GM19239 (cell line): ENCODE results near the gene BBS9.
"Not testable (repeated sequence)": the region's sequence is repeated elsewhere in the genome, so short reads cannot be mapped to it uniquely, and the experiment has no call there.

ENCODE experiments used
- DNase-seq: peaks from one replicate; pipeline ENCODE4 v3.0.0; 2011; ENCODE audit warnings: low spot score; ENCODE audit not compliant: insufficient read length
- FAIRE-seq: peaks from 2 replicates; lab custom pipeline; 2011; peaks lifted over from hg19 to GRCh38; lab: Jason Lieb, UNC

The BBS9 gene

DNA sequence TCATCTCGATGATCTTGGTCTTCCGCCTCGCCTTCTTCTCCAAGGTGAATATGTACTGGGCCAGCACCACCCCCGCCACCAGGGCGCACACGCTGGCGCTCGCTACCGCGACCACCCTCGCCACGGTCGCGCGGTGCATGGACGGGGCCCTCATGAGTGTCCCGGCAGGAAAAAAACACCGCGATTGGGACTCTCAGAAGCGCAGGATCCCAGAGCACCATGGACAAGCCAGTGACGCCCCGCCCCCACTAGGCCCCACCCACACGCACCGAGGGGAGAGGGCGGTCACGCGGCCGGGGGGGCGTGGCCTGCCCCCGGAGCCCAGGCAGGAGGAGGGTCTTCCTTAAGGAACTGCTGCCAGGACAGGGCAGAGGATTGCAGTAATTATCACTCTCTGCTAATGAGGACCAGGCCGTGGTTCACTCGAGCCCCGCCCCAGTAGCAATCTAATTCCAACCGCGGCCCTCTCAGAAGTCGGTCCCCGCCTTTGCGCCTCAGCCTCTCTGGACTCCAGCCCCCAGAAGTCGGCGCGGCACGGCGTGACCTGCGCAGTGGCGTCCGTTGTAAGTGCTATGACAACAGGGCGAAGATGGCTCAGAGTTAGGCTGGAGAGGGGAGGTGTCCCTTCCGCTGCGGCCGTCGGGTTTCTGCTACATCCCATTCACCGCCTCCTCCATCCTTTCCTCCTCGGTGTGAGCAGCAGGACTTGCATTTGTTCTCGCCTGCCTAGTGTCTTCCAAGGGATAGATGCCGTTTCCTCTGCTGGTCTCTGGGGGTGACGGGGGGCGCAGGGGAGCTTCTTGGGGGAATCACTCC is at the start of gene BBS9:
Gene BBS9 (plus strand): TSS at position 575 of the 816 bp plus-strand sequence. CDS start 16,689 bp downstream, outside the sequence.
- FAIRE-seq: peak; percentile 96
- DNase-seq: peak; percentile 82

DNA sequence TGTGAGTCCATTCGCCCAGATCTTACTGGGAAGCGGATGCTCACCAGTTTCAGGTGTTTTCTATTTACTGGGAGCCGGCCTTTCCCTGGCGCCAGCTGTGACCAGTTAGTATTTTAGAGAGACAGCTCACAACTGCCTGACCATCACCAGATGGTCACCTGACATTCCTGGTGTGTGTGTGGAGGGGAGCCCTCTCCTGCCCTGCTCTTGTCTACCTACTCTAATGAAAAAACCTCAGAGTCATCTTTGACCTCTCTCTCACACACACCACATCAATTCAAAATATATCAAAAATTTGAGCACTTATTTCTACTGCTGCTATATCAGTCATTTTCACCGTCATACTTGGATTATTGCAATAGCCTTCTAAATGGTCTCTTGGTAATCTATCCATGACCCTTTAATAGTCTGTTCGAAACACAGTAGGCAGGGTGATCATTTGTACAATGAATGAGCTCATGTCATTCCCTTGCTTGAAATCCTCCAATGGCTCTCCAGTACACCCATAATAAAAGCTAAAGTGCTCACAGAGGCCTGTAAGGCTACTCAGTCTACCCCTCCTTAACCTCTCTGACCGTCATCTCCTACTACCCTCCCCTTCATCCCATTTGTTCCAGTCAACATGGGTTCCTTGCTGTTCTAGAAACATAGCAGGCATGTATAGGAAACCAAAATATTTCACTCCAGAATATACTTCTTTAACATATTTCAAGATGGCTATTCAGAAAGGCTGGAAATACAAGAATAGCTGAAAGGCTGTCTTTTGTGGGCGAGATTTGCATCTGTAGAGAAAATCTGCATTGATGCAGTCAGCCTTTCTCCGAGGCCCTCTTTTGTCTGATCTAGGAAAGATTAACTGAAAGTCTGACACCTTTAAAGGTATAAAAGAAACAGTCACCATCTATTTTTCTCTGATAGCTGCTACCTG is 49.3 kb upstream of the BBS9 start:
- FAIRE-seq (no peak), DNase-seq (no peak)

DNA sequence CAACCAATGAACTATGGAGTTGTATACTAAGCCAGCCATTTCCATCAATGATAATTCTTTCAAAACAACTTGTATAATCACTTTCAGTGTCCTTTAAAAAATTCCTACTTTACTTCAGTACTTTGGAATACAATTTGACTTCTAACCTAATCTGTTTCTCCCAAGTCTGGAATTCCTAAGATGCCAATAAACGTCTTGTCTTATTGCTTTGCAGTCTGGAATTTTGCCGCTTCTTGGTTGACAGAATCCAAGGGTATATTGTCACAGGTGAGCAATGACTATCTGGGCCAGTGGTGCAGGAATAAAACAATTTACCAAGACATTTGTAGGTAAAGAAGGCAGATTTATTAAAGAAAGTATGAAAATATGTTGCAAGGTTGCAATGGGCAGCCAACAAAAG is 42.0 kb upstream of the BBS9 start:
- FAIRE-seq: no peak
- DNase-seq: no peak

DNA sequence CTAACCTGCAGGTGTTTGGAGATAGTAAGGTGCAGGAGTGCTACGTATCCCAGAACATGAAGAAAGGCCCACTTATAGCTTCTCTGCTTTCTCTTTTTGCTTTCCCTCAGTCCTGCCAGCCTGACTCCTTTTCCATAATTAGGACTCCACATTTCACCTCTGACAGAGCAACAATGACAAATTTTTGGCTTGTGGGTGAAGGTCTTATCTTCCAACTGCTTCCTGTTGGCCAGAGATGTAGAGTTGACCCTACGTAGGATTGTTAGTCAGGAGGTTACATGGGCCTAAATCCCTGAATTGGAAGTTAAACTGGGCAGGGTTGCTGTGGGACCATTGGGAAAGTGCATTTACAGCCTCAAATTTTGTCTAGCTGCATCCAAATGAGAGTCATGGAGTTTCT is 41.5 kb upstream of the BBS9 start:
- no peak for FAIRE-seq

DNA sequence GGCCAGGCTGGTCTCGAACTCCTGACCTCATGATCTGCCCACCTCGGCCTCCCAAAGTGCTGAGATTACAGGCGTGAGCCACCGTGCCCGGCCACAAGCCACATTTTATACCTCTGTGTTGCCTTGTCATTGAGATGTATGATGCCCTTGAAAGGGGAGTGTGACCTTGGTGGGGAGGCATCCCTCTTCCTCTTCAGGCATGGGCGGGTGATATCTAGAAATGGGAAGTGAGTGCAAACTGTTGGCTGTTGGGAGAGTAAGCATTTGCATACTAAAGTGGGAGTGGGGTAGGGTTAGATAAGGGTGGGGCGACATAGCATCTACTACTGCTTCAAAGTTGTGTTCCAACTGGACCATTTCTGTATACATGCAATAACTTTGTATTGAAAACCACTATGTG is 40.2 kb upstream of the BBS9 start:
- FAIRE-seq (no peak), DNase-seq (no peak)

More for the DNA sequence above, 41.5 kb upstream of the BBS9 start:
- no peak for DNase-seq

DNA sequence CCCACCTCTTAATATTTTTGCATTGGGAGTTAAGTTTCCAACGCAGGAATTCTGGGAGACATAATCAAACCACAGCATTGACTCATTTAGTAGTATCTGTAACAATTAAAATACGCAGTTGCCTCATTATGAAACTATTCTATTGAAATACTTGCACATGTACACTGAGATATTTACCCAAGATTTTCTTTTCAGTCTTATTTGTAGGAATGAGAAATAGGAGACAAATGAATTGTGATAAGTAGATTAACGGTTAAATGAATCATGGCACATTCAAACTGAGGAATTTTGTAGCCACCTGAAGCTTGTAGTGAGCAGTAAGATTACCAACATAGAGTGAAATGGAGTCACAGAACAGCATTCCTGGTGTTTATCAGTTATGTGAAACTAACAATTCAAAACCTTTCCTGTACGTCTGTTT is 38.2 kb upstream of the BBS9 start:
- DNase-seq: no peak
- FAIRE-seq: no peak

DNA sequence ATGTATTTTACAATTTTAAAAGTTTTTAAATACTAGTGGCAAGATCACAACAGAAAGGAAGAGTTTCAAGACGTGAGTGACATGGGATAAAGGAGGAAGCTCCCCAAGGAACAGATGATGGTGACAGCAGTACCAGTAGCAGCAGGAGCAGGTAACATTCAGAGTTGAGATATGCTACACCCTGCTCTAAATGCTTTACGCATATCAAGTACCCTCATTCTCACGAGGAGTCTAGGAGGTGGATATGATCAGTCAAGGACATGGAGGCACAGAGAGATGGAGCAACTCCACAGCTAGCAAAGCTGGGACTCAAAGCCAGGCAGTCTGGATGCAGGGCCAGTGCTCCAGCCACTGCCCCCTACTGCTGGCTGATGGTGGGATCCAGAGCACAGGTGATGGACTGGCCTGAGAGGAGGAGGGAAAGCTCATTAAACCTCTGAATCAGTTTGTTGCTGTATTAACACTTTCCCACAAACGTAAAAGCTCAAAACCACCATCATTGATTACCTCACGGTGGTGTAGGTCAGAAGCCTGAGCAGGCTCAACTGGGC is 37.6 kb upstream of the BBS9 start:
- DNase-seq (no peak), FAIRE-seq (no peak)

DNA sequence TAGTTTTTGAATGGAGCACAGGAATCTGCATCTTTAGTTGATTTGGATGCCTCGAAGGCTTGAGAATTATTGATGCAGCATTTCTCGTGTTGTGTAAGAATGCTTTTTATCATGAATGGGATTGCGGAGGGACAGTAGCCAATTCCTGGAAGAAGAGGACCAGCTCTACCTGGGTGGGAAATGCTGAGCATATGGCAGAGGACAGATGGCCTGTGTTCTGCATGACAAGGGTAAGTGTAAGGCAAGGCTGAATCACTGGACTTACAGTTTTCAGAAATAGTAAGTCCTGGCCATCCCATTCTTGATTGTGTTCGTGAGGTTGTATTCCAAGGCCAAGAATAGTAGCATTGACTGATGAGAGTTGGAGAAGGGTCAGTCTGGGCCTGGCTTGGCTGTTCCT is 36.1 kb upstream of the BBS9 start:
- FAIRE-seq (no peak), DNase-seq (no peak)

DNA sequence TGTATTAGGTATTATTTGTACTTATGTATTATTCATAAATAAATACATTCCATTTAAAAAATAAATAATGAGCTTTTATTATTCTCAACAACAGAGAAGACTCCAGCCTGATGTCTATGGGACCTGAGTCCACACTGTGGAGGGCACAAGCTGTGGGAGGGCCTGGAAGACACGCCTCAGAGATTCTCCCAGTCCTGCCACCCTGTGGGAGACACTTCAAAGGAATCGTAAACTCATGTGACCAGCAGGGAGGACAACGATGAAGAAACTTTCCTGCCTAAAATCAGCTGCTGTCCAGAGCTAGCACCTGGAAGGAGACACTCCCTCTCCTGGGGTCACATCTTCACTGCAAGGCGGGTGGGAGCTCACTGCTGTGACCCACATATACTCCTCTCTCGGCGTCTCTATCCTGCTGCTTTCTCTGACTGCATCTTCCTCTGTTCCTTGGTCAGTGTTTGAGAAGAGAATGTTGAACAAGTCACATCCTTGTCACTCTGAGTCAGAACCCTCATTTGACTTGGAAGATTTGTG is 34.6 kb upstream of the BBS9 start:
- not testable (repeated sequence) for DNase-seq, FAIRE-seq

DNA sequence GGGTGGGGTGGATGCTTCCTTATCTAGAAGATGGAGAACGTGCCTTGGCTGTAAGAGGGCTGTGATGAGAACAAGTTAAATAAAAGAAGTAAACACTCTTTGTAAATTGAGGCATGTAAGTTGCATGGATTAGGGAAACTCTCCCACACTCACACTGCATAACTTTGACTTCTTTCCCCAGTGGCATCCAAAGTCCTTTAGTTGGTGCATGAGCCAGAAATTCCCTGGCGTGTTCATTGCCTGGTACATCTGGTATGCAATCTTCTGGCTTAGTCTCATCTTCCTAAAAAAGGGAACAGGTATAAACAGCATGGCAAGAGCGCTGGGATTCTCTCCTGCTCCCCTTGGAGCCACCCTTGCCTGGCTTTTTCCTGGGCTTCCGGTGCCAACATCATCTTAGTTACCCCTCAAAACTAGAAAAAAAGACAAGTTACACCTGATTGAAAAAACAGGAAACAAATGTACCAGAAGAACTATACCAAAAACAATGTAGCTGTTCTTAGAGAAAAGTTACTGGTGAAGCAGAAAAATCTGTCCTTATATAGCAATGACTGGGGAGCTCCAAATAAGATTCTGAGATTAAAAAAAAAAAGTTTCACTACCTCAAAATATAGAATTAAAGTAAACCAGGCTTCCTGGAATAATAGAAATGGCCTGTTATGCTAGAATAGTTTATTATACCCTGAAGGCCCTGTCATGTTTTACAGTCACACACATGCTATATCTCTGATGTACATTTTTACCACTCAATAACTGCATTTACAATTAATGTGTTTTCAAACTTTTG is 30.0 kb upstream of the BBS9 start:
- no peak for FAIRE-seq

DNA sequence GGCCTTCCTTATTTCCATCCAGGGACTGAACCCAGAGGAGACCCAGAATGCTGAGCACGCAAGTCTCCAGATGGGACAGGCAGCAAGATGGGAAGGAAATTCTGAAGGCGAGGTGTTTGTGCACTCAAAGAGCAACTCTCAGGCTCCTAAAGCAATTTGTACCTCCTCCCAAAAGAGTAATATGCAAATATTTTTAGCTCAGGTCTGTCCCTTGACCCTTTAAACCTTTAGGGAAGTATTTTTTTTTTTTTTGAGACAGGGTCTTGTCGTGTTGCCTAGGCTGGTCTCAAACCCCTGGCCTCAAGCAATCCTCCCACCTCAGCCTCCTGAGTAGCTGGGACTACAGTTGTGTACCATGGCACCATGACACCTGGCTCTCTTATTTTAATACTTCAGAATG is 28.6 kb upstream of the BBS9 start:
- DNase-seq (no peak), FAIRE-seq (no peak)

More for the DNA sequence above, 30.0 kb upstream of the BBS9 start:
- no peak for DNase-seq

DNA sequence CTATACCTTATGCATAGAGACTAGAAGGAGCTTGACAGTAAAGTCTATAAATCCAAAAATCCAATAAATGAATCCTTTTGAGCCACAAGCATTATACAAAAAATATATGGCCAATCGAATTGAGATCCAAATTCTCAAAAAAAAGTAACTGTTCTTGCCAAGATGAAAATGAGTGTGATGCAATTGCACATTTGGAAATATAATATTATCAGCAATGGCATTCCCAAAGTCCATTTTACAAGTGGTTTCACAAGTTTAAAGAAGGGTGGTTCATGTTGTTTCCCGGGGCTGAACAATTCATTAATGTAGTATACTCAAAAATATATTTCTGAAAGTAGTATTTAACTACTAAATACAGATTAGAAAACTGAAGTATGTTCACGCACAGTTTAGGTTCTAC is 27.5 kb upstream of the BBS9 start:
- DNase-seq: no peak
- peak; percentile 49 for FAIRE-seq

DNA sequence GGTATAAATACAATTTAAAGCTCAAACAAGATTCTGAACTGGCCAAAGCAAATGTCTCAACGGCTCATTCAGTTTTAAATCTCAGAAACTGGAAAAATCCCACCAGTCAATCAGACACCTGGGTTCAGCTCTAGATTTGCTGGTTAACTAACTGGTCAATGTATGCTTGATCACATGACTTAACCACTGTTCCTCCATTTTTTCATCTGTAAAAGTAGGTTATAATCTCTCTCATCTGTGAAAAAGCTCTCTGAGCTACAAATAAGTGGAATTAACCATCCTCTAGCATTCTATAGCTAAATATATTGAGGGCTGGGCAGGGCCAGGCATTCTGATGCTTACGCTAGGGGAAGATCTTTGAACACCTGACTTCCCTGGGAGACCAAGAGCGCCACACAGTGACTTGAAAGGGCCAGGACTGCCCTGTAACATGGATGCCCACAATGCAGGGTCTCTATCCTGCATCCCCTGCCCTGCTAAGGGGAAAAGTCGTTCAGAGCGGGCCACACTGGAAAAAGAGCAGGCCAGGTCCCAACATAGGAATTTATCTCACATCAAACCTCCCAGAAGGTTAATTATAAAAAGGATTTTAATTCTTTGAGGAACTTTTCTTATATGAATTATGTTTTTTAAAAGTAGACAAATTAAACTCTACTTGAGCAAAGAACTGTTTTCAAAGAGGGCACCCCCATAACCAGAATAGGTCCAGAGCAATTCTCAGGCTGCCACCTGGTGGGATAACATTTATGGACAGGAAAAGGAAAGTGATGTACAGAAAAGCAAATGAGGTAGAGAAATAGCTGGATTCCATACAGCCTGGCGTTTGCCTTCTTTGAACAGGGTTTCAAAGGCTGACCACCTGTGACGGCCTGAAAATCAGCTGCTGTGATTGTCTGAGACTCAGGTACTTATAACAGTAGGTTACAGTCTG is 22.0 kb upstream of the BBS9 start:
- DNase-seq: no peak
- FAIRE-seq: peak; percentile 89

DNA sequence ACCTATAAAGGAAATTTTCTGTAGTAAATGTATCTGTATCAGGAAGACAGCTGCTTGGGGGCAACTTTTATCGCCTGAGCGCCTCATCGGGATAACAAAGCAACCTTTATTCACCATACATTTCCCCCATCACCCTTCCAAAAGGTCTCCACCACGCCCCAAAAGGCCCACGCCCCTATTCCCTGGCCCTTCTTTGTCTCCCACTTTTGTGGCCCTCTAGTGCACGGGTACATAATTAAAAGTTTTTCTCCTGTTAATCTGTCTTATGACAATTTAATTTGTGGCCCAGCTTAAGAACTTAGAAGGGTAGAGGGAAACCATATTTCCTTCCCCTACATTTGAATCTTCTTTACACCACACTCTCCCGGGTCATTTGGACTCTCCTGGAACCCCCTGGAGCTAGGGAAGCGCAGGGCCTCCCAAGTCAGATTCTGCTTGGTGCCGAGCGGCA is 20.8 kb upstream of the BBS9 start:
- DNase-seq (no peak), FAIRE-seq (peak; percentile 64)

DNA sequence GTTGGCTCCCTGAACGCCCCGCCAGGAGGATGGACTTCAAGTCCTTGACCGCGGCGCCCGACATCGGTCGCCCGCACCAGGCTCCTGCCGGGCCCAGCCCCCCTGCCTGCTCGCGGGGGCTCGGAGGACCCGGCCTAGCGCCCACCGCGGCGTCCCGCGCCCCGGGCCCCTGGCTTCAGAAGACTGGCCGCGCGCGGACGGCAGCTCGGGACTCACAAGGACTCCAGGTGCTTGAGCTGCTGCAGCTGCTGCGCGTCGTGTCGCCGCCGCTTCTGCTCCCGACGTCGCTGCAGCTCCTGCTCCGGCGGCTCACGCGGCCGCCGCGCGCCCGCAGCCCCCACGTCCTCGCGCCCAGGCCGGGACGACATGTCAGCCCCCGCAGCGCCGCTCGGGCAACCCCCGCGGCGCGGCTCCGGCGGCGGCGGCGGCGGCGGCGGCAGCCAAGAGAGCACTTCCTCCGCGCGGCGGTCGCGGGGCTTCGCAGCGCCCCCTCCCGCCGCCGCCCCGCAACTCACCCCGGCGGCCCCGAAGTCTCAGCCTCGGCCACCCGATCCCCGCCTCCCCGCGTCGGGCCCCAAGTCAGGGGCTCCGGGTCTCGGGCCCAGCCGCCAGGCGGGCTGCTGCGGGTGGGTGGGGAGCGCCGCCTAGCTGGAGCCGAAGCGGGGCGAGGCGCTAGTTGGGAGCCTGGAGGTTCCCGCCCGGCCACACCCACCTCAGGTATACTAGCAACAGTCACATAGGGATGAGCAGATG is 20.2 kb upstream of the BBS9 start, which contains the start of gene RP9:
Gene RP9 (minus strand): TSS at position 400 of the 753 bp plus-strand sequence. CDS start 32 bp downstream, at position 368.
- peak; percentile 74 for DNase-seq
- FAIRE-seq: no peak

DNA sequence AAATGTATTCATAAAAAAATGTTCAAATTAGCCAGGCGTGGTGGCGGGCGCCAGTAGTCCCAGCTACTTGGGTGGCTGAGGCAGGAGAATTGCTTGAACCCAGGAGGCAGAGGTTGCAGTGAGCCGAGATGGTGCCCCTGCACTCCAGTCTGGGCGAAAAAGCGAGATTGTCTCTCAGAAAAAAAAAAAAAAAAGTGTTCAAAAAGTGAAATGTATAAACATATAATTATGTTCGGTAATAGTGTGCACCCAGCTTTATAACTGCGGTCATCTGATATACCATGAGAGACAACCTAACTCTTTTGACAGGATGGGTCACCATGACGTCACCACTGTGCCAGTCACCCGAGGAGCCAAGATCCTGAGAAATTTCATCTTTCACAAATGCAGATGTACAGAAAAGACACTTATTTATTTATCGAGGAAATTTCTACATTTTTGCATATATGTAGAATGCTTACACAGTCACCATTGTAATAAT is 19.6 kb upstream of the BBS9 start:
- DNase-seq (no peak), FAIRE-seq (no peak)

DNA sequence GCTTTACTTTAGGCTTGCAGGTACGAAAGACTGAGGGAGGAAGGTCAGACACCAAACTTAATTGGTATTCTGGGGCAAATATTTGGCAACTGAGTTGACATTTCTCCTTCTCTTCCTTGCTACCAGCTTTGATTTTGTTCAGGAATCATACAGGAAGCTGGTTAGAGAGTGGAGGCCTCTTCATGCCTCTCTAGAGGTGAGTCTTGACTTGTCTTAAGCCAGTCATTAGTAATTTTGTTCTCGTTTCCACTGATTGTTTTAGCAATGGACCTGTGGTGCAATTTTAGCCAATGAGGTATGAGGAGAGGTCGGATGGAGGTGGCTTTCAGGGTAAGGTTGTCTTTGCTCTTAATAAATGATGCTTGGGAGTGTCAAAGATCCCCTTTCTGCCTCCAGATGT is 17.8 kb upstream of the BBS9 start:
- FAIRE-seq: no peak
- no peak for DNase-seq

DNA sequence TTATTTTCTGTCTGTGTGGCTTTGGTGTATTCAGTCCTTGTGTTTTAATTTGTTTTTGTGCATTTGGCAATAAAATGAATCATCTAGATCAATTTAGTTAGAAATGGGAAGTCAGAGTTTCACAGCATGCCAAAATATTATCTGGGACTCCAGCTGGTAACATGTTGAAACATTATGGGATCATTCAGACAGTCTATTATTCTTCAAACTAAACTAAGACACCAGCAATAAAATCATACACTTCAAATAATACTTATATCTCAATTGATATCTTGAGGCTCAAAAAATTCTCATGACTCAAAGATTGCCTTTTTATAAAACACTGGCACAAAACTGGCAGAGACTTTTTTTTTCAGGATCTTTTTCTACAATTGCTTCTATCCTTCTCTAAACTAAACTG is 14.4 kb upstream of the BBS9 start:
- DNase-seq (no peak), FAIRE-seq (no peak)
